HepG2 (cell line): ENCODE data around the gene ZNF700.

Source experiments
- GLI4 ChIP-seq: sonication (generic); formaldehyde crosslinking; IDR thresholded peaks from 2 replicates; pipeline ENCODE4 v1.5.1; 2020; ENCODE audit warnings: missing genetic modification reagents, mild to moderate bottlenecking, moderate library complexity, borderline replicate concordance
- MXD1 ChIP-seq: sonication (generic); formaldehyde crosslinking; IDR thresholded peaks from 2 replicates; pipeline ENCODE4 v1.4.0; 2020; ENCODE audit warnings: mild to moderate bottlenecking, missing genetic modification reagents
- NR2F2 ChIP-seq: IDR thresholded peaks from 2 replicates; pipeline ENCODE4 v1.6.1; 2012; ENCODE audit warnings: low read depth, inconsistent platforms, borderline replicate concordance
- POLR2A ChIP-seq, 2 experiments: IDR thresholded peaks; 2 replicates each; pipeline ENCODE4 v1.6.1; 2011; ENCODE audit warnings: low read depth in 2 of 2, low read length in 2 of 2, mild to moderate bottlenecking in 1 of 2, moderate library complexity in 1 of 2; ENCODE audit not compliant: insufficient read depth in 1 of 2

GRCh38 chr19:11942008-11942842, 17.3 kb downstream of the ZNF700 start:
- TF ChIP-seq POLR2A (IDR thresholded peaks at IDR 0.05; ENCODE audit: insufficient read depth in 1 of 2, low read depth in 2 of 2, low read length in 2 of 2) (no peak), MXD1 (CRISPR knock-in tag) (no peak), GLI4 (no peak), NR2F2 (no peak)
